Spinal cord (tissue), 10 donors: ENCODE measurements around the gene SMAD1. TPM values are rescaled to one million over a fixed set of nuclear protein-coding genes. Genes with fewer than 3 reads are reported as not detected.
A peak's percentile ranks its signal among the peaks of the same experiment; 100 is the strongest.
"Not testable (repeated sequence)": the region's sequence is repeated elsewhere in the genome, so short reads cannot be mapped to it uniquely, and the experiment has no call there.

ENCODE experiments used
- DNase-seq, 6 donors: peaks; one replicate each; pipeline versions ENCODE4 v3.0.0 to v3.0.0-alpha.2; 2013 to 2015; ENCODE audit warnings: low spot score in 6 of 6, low read depth in 4 of 6
- H3K27ac ChIP-seq: one replicate; pipeline ENCODE4 v1.5.1; 2013; ENCODE audit warnings: low read depth, low read length, control low read depth
- H3K27me3 ChIP-seq: one replicate; pipeline ENCODE4 v1.6.1; 2013; ENCODE audit warnings: low read length; ENCODE audit not compliant: control insufficient read depth, insufficient read depth
- H3K36me3 ChIP-seq: one replicate; pipeline ENCODE4 v1.6.1; 2013; ENCODE audit warnings: low read length; ENCODE audit not compliant: control insufficient read depth, insufficient read depth
- H3K4me1 ChIP-seq: one replicate; pipeline ENCODE4 v1.6.1; 2013; ENCODE audit warnings: low read length; ENCODE audit not compliant: control insufficient read depth, insufficient read depth
- H3K4me3 ChIP-seq: one replicate; pipeline ENCODE4 v1.5.1; 2013; ENCODE audit warnings: low read depth, low read length, control low read depth
- H3K9me3 ChIP-seq: one replicate; pipeline ENCODE4 v1.6.1; 2013; ENCODE audit warnings: low read length; ENCODE audit not compliant: control insufficient read depth, insufficient read depth
- WGBS: methylation state at CpG from one replicate; pipeline ENCODE4 v1.1.5; 2013; ENCODE audit warnings: missing lambda C conversion rate; ENCODE audit not compliant: insufficient coverage; 5-methylcytosine and 5-hydroxymethylcytosine counted together
- polyA plus RNA-seq, 2 donors: library from polyadenylated mRNA; unstranded; fragments of 120-200 nt; gene quantifications; one replicate each; pipeline ENCODE4 v1.2.1, GENCODE V29; 2013; ENCODE audit not compliant: insufficient read length in 2 of 2
- total RNA-seq, 2 donors: library from RNA; depleted of rRNA in 1 of 2; stranded (reverse); fragments of 120-200 nt in 1 of 2; fragments of >200 nt in 1 of 2; gene quantifications; one replicate each; pipeline versions ENCODE4 v1.2.3 to v1.2.4, GENCODE V29; 2013 to 2014
- donor health status: healthy.

Gene SMAD1
- total and polyA plus RNA-seq, 4 donors: 33.8 to 47.7 (median 41.6) TPM

DNA sequence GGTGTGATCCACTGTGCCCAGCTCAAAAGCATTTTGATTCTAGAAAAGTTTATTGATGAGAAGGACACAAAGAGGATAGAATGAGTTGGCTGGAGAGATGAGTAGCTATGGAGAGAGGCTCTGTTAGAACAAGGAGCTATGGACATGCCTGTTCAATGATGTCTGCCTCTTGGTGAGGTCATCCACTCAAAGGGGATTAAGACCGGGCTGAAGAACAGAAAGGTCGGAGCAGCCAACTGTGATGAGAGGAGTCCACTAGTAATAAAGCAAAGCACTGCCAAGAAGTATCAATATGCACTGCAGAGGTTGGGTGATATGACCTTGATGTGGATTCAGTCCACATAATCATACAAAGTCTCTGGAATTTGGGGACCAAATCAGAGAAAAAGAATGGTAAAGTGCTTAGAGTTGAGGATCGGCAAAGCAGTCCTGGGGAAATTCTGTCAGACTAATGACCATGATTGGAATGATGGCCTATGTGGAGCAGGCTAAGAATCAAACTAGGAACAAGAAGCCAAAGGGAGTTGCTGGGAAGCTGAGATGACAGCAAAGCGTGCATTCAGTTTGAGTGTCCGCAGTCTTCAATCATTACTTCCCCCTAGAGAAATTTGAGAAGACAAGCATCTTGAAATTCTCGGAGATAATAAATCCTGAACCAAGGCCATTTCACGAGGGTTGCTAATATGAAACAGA lies 81.8 kb downstream of the SMAD1 start:
- Histone ChIP-seq H3K36me3 (no peaks in the 10 kb centered on the region), H3K9me3 (no peaks in the 10 kb centered on the region), H3K27me3 (no peaks in the 10 kb centered on the region), H3K4me3 (no peak overlapping the region), H3K27ac (no peak overlapping the region), H3K4me1 (no peaks in the 10 kb centered on the region)
- no peak for DNase-seq
- WGBS: 93% methylated on average over 2 of the region's 7 CpGs

DNA sequence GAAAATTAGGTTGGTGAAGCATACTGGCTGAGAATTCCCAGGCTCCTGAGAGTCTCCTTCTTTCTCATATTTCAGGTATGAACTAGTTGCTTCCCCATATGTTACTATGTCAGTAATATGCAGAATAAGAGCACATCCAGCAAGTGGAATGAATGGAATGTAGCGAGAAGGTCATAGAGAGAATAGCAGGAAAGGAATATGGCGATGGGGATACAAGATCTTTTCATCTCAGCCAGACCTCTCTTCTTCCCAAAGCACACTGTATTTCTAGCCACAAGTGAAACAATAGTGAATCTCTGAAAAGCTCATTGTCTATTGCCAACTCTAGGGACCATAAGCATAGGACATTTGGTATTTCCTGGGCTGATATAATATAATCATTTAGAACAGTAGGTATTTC lies 82.9 kb downstream of the SMAD1 start:
- DNase-seq: no peak

DNA sequence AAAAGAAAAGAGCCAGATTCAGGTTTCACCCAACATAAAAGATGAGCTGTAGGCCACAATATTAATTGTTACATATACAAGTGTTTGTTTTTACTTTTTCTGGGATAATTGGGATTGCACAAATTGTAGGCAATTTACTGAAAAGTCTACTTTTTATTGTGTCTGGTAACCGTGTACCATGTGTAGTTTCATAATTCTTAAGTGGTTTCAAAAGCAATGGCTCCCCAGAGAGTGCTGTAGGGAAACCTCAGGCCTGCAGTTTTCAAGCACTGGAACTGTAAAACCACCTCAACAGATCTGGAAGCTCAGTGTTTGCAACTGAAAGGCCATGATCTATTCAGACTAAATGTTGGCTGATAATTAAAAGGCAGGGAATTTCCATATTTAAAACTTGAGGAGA lies 83.7 kb downstream of the SMAD1 start:
- peak in 1 of 6 donors; percentile 51 for DNase-seq
- Histone ChIP-seq H3K9me3 (no peaks in the 10 kb centered on the region), H3K36me3 (no peaks in the 10 kb centered on the region), H3K27ac (no peak overlapping the region), H3K4me3 (no peak overlapping the region), H3K27me3 (no peaks in the 10 kb centered on the region), H3K4me1 (no peaks in the 10 kb centered on the region)
- WGBS: no CpG with 5 or more reads among the region's 1 CpG

More for the DNA sequence above, 82.9 kb downstream of the SMAD1 start:
- Histone ChIP-seq H3K4me3 (no peak overlapping the region), H3K36me3 (no peaks in the 10 kb centered on the region), H3K4me1 (no peaks in the 10 kb centered on the region), H3K27me3 (no peaks in the 10 kb centered on the region), H3K27ac (no peak overlapping the region), H3K9me3 (no peaks in the 10 kb centered on the region)
- WGBS: no CpG with 5 or more reads among the region's 2 CpGs

DNA sequence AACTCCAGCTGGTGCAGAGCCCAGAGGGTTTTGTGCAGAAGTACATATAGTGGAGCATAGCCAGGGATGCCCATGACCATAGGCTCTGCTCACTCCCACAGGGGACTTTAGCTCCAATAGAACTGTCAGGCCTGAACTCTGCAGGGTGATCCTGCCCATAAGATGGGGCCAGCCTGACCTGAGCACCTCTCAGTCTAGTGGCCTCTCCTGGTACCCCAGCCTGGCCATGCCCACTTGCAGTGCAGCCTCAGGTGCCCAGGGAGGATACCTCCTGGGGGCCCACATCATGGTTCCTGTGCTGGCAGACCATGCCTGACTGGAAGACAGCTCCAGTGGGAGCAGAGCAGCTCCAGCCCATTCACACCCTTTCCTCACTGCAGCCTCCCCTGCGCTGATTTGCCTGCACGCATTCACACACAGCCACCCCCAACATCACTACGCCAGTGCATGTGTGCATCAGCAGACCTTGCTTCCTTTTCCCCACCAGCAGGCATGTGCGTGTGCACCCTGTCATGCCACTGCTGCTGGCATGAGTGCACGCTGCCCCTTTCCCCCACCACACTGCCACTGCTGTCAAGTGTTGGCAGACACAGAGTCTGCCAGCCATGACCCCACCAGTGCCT lies 84.5 kb downstream of the SMAD1 start:
- Histone ChIP-seq H3K36me3 (no peaks in the 10 kb centered on the region), H3K4me1 (no peaks in the 10 kb centered on the region), H3K27me3 (no peaks in the 10 kb centered on the region), H3K27ac (no peak overlapping the region), H3K4me3 (no peak overlapping the region), H3K9me3 (no peaks in the 10 kb centered on the region)
- 93% methylated on average over 5 of the region's 5 CpGs for WGBS
- DNase-seq: no peak

DNA sequence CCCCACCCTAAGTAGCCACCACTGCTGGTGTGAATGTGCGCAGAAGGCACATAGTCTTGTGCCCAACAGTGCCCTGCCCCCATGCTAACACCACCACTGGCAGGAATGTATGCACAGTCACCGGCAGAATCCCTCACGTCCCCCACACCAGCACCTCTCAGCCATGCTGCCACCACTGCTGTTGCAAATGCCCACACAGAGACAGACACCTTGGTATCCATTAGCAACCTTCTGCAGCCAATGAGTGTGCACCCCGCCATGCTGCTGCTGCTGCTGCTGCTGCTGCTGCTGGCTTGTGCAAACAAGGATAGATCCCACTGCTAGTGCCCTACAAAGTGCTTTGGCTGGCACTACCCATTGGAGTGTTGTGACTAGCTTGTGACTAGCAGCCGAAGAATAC lies 85.1 kb downstream of the SMAD1 start:
- WGBS: 78% methylated on average over 5 of the region's 5 CpGs

DNA sequence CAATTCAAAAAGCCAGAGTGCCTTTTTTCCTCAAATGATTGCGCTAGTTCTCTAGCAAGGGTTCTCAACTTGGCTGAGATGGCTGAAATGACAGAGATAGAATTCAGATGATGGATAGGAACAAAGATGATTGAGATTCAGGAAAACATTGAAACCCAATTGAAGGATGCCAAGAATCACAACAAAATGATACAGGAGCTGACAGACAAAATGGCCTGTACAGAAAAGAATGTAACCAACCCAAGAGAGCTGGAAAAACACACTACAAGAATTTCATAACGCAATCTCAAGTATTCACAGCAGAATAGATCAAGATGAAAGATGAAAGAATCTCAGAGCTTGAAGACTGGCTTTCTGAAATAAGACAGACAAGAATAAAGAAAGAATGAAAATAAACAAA lies 85.9 kb downstream of the SMAD1 start:
- H3K9me3 ChIP-seq: no peaks in the 10 kb centered on the region
- H3K36me3 ChIP-seq: no peaks in the 10 kb centered on the region
- no peak for DNase-seq
- H3K27ac ChIP-seq: no peak overlapping the region
- H3K27me3 ChIP-seq: no peaks in the 10 kb centered on the region
- H3K4me3 ChIP-seq: no peak overlapping the region
- WGBS: no CpG with 5 or more reads among the region's 2 CpGs
- no peaks in the 10 kb centered on the region for H3K4me1 ChIP-seq

More for the DNA sequence above, 85.1 kb downstream of the SMAD1 start:
- Histone ChIP-seq H3K4me3 (no peak overlapping the region), H3K4me1 (no peaks in the 10 kb centered on the region), H3K9me3 (no peaks in the 10 kb centered on the region), H3K27me3 (no peaks in the 10 kb centered on the region), H3K27ac (no peak overlapping the region), H3K36me3 (no peaks in the 10 kb centered on the region)
- DNase-seq: no peak

DNA sequence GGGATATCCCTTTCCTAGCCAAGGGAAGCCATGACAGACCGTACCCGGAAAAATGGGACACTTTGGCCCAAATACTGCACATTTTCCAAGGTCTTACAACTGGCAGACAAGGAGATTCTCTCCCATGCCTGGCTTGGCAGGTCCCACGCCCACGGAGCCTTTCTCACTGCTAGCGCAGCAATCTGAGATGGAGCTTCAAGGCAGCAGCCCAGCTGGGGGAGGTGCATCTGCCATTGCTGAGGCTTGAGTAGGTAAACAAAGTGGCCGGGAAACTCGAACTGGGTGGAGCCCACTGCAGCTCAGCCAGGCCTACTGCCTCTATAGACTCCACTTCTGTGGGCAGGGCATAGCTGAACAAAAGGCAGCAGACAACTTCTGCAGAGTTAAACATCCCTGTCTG lies 92.9 kb downstream of the SMAD1 start:
- 80% methylated on average over 6 of the region's 7 CpGs for WGBS
- H3K4me3 ChIP-seq, H3K4me1 ChIP-seq, H3K9me3 ChIP-seq, H3K27me3 ChIP-seq, H3K36me3 ChIP-seq, DNase-seq, H3K27ac ChIP-seq: not testable (repeated sequence)

DNA sequence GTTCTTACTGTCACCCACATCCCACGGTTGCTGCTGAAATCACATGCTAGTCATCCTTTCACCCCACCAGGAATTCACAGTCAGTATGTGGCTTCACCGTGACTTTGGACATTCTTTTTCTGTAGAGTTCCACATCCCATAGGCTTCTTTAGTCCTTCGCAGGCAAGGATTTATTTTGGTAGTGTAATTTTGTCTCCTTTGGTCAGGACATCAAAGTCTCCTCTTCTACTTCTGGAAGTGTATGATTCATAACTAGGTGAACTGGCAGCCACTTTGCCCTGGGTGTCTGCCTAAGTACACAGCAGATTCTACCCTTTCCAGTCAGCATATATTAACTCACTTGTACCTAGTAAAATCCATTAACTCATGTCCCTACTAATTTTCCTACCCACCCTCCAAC lies 99.3 kb downstream of the SMAD1 start:
- Histone ChIP-seq H3K27ac (no peak overlapping the region), H3K36me3 (no peaks in the 10 kb centered on the region), H3K4me1 (no peaks in the 10 kb centered on the region), H3K4me3 (no peak overlapping the region), H3K27me3 (no peaks in the 10 kb centered on the region), H3K9me3 (peaks cover 1% of the 10 kb centered on the region)
- DNase-seq: no peak
- 90% methylated on average over 1 of the region's 3 CpGs for WGBS

DNA sequence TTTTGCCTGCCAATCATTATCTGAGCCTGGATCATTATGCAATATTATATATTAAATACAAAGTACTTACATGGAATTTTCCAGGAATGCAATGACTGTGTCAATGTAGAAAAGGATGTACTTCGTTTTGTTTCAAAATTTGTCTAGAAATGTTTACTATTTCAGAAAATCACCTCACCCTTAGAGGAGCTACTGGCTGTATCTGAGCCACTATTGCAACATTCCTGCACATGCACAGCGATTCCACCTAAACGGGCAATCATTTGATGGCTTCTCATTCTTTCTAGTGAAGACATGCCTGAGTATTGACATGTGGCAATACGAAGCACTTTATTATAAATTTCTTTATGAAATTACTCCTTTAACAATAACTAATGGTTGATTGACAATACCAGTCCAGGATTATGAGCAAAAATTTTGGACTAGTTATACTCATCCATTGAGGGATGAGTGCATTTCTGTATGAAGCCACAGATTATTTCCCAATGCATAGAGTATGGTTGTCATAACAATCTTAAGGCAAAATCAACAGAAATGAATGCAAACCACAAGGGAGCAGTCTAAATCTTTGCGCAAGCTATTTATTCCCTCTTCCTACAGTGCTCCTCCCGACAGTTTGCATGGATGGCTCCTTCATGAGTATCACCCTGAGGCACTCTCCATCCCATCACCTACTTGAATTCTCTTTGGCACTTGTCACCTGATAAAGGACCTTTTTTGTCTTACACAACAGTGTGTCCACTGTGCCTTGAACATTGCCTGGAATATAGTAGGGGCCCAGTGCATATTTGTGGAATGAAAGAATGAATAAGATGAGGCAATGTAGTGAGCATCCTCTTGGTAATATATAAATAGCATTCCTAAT lies 101.8 kb downstream of the SMAD1 start:
- no peak for DNase-seq
- no peak overlapping the region for H3K27ac ChIP-seq
- WGBS: 67% methylated on average over 2 of the region's 6 CpGs
- no peaks in the 10 kb centered on the region for H3K27me3 ChIP-seq
- no peaks in the 10 kb centered on the region for H3K4me1 ChIP-seq
- H3K4me3 ChIP-seq: no peak overlapping the region
- H3K9me3 ChIP-seq: peaks cover 1% of the 10 kb centered on the region
- H3K36me3 ChIP-seq: no peaks in the 10 kb centered on the region
